ENCODE data around the gene ESAM.

GRCh38 chr11:124712392-124712791 is 49.7 kb downstream of the ESAM start:
- TF ChIP-seq GATA2 (IDR thresholded peaks at IDR 0.05; ENCODE audit: low read depth, low read length) (no peak), GATA3 (IDR thresholded peaks at IDR 0.05; ENCODE audit: low read depth, low read length) (no peak)
